ENCODE results near the gene KDM4B. TPM values are rescaled to one million over a fixed set of nuclear protein-coding genes. Genes with fewer than 3 reads are reported as not detected.

KDM4B gene
- total RNA-seq, 1 experiment from 2014 or later = 43.7 TPM

GRCh38 chr19:5137114-5137513 is 168.2 kb downstream of the KDM4B start:
- H3K18ac ChIP-seq (ENCODE audit: insufficient read length, low read depth, low read length) = no peak overlapping the region
- no peak for DNase-seq
- H3K9ac ChIP-seq (ENCODE audit: extremely low read depth, insufficient read length, low read length) = no peak overlapping the region
- H3K4ac ChIP-seq (ENCODE audit: low read depth, low read length) = no peak overlapping the region
- no peak overlapping the region for H2AK5ac ChIP-seq (ENCODE audit: insufficient read length, low read length)
- no peak overlapping the region for H2BK12ac ChIP-seq (ENCODE audit: insufficient read length, low read depth, low read length)
- H3K79me1 ChIP-seq (ENCODE audit: insufficient read depth, low read depth, low read length, poor library complexity, severe bottlenecking) = no peaks in the 10 kb centered on the region
- H3K56ac ChIP-seq (ENCODE audit: insufficient read length, low read depth, low read length) = no peak overlapping the region
- no peaks in the 10 kb centered on the region for H3K9me3 ChIP-seq (ENCODE audit: control insufficient read depth, low read depth, low read length)
- H3K4me3 Mint-ChIP-seq = no peak overlapping the region
- no peak overlapping the region for H4K91ac ChIP-seq (ENCODE audit: insufficient read length, low read depth, low read length)
- H3K4me2 ChIP-seq (ENCODE audit: insufficient read depth, insufficient read length, low read length) = no peak overlapping the region
- H3K27me3 ChIP-seq (ENCODE audit: insufficient read depth, low read length) = no peaks in the 10 kb centered on the region
- peaks cover 5% of the 10 kb centered on the region for H3K23me2 ChIP-seq (ENCODE audit: insufficient read length, low read depth, low read length, poor library complexity, severe bottlenecking)
- no peak overlapping the region for H3K23ac ChIP-seq (ENCODE audit: insufficient read length, low read depth, low read length)
- H4K20me1 ChIP-seq (ENCODE audit: control insufficient read depth, insufficient read depth, insufficient read length) = no peaks in the 10 kb centered on the region
- no peak overlapping the region for H3K27ac ChIP-seq (ENCODE audit: insufficient read length, low read depth, low read length)
- no peak overlapping the region for H2BK5ac ChIP-seq (ENCODE audit: insufficient read length, low read length)
- H4K5ac ChIP-seq (ENCODE audit: insufficient read length, low read depth, low read length) = no peak overlapping the region
- no peak overlapping the region for H2BK120ac ChIP-seq (ENCODE audit: low read depth, low read length, poor library complexity, severe bottlenecking)
- H3K79me2 ChIP-seq (ENCODE audit: insufficient read depth, low read length) = no peaks in the 10 kb centered on the region
- H3K14ac ChIP-seq (ENCODE audit: insufficient read depth, low read length) = no peak overlapping the region
- H3T11ph ChIP-seq (ENCODE audit: low read length) = no peak overlapping the region
- no peaks in the 10 kb centered on the region for H3K4me1 ChIP-seq (ENCODE audit: insufficient read depth, low read length)
- H2AFZ ChIP-seq (ENCODE audit: low read length) = no peak overlapping the region
- H3K9me3 Mint-ChIP-seq = no peaks in the 10 kb centered on the region
- peaks cover 9 to 47% (median 45%) of the 10 kb centered on the region in 3 experiments; a peak in 6 of 7 replicates for H3K36me3 Mint-ChIP-seq (ENCODE audit: insufficient read depth in 1 of 3, low read depth in 3 of 3)
- H3K4me1 Mint-ChIP-seq = peaks cover 6 to 22% of the 10 kb centered on the region in 2 experiments
- no CpG with 5 or more reads among the region's 22 CpGs for WGBS (ENCODE audit: extremely low coverage, insufficient read length, low lambda C conversion rate)
- H3K27me3 Mint-ChIP-seq (ENCODE audit: low read depth) = no peaks in the 10 kb centered on the region; the same call in 1 of the 2 replicates
- no peak overlapping the region for H2BK20ac ChIP-seq (ENCODE audit: low read depth, low read length, poor library complexity, severe bottlenecking)
- no peak for TF ChIP-seq CTCF (conservative IDR thresholded peaks at IDR 0.05)
- H4K8ac ChIP-seq (replicated peaks; ENCODE audit: insufficient read length, low read depth, low read length) = no peak overlapping the region
- H3K27ac Mint-ChIP-seq = no peak overlapping the region
- H2BK15ac ChIP-seq (ENCODE audit: low read depth, low read length) = no peak overlapping the region
